PFSK-1 (cell line): ENCODE results near the gene RAP1A.

Experiments used
- FOXP2 ChIP-seq: optimal IDR thresholded peaks from 2 replicates; pipeline ENCODE3; 2011; ENCODE audit warnings: borderline replicate concordance, control low read depth, inconsistent platforms; ENCODE audit not compliant: insufficient read depth; ENCODE audit errors: extremely low read length, extremely low read depth
- POLR2AphosphoS5 ChIP-seq: IDR thresholded peaks from 2 replicates; pipeline ENCODE4 v1.6.1; 2012; ENCODE audit warnings: low read depth, mild to moderate bottlenecking, control low read depth, low read length, moderate library complexity
- SIN3A ChIP-seq: IDR thresholded peaks from 2 replicates; pipeline ENCODE4 v1.6.1; 2012; ENCODE audit warnings: mild to moderate bottlenecking, low read length, moderate library complexity, borderline replicate concordance; ENCODE audit not compliant: insufficient read depth
- TAF1 ChIP-seq: IDR thresholded peaks from 2 replicates; pipeline ENCODE4 v1.6.1; 2012; ENCODE audit warnings: low read length, control low read depth, borderline replicate concordance; ENCODE audit not compliant: insufficient read depth
- TF ChIP-seq, protein P1 (sequence below), 2 experiments: IDR thresholded peaks; 2 replicates each; pipeline versions ENCODE4 v1.6.1 to v1.8.0; 2011 to 2012; ENCODE audit warnings: low read depth in 2 of 2, low read length in 2 of 2, control low read depth in 1 of 2, inconsistent platforms in 1 of 2, mild to moderate bottlenecking in 1 of 2, moderate library complexity in 1 of 2; ENCODE audit not compliant: insufficient read depth in 1 of 2

- no peak for TF ChIP-seq SIN3A
- TF ChIP-seq, protein P1, sequence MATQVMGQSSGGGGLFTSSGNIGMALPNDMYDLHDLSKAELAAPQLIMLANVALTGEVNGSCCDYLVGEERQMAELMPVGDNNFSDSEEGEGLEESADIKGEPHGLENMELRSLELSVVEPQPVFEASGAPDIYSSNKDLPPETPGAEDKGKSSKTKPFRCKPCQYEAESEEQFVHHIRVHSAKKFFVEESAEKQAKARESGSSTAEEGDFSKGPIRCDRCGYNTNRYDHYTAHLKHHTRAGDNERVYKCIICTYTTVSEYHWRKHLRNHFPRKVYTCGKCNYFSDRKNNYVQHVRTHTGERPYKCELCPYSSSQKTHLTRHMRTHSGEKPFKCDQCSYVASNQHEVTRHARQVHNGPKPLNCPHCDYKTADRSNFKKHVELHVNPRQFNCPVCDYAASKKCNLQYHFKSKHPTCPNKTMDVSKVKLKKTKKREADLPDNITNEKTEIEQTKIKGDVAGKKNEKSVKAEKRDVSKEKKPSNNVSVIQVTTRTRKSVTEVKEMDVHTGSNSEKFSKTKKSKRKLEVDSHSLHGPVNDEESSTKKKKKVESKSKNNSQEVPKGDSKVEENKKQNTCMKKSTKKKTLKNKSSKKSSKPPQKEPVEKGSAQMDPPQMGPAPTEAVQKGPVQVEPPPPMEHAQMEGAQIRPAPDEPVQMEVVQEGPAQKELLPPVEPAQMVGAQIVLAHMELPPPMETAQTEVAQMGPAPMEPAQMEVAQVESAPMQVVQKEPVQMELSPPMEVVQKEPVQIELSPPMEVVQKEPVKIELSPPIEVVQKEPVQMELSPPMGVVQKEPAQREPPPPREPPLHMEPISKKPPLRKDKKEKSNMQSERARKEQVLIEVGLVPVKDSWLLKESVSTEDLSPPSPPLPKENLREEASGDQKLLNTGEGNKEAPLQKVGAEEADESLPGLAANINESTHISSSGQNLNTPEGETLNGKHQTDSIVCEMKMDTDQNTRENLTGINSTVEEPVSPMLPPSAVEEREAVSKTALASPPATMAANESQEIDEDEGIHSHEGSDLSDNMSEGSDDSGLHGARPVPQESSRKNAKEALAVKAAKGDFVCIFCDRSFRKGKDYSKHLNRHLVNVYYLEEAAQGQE (IDR thresholded peaks at IDR 0.05; ENCODE audit: insufficient read depth in 1 of 2, low read depth in 2 of 2, low read length in 2 of 2) = no peak
- no peak for TF ChIP-seq POLR2AphosphoS5
- TF ChIP-seq TAF1 = no peak
- no peak for TF ChIP-seq FOXP2
Observed at GRCh38 chr1:111630567-111630966, 11.0 kb downstream of the RAP1A start.
